Endothelial cell of umbilical vein (primary cell): ENCODE results near the gene PNPLA7. TPM values are rescaled to one million over a fixed set of nuclear protein-coding genes. Genes with fewer than 3 reads are reported as not detected.

Source experiments
- BruUV-seq: library from RNA; stranded (reverse); fragments of 400-500 nt; replicated peaks from 2 replicates; lab custom pipeline; 2021; lab: Mats Ljungman, UMichigan
- CTCF ChIA-PET: fragments of 300-600, 350-600 bp; sonication (Branson Sonifier 250); formaldehyde crosslinking; loops from one replicate; lab custom pipeline; 2021; ENCODE audit warnings: antibody characterized with exemption, inconsistent platforms; lab: Charles Lee
- POLR2A ChIA-PET: fragments of 300-600, 350-600 bp; sonication (Branson Sonifier 250); formaldehyde crosslinking; loops from one replicate; lab custom pipeline; 2021; ENCODE audit warnings: antibody characterized with exemption, inconsistent platforms; lab: Charles Lee
- DNase-seq: peaks from one replicate; pipeline ENCODE4 v3.0.0-alpha.2; 2011; ENCODE audit warnings: low read depth, low spot score
- FAIRE-seq: peaks from 2 replicates; lab custom pipeline; 2011; peaks lifted over from hg19 to GRCh38; lab: Jason Lieb, UNC
- H2AFZ ChIP-seq: 2 replicates; pipeline ENCODE4 v1.6.0; 2012; ENCODE audit warnings: low read depth, low read length, control low read depth, inconsistent platforms
- H3K27ac ChIP-seq: 2 replicates; pipeline ENCODE4 v1.5.1; 2011; ENCODE audit warnings: low read depth, mild to moderate bottlenecking, control low read depth, low read length, moderate library complexity; ENCODE audit not compliant: insufficient read depth
- H3K27me3 ChIP-seq, 2 experiments: 2 replicates each; pipeline versions ENCODE4 v1.6.0 to v1.6.1; 2011; ENCODE audit warnings: low read length in 2 of 2, mixed read lengths in 1 of 2; ENCODE audit not compliant: control insufficient read depth in 2 of 2, insufficient read depth in 2 of 2
- H3K36me3 ChIP-seq, 2 experiments: 2 replicates in 1 of 2; 3 replicates in 1 of 2; pipeline ENCODE4 v1.5.1; 2011; ENCODE audit warnings: low read length in 2 of 2, mild to moderate bottlenecking in 1 of 2, moderate library complexity in 1 of 2; ENCODE audit not compliant: control insufficient read depth in 2 of 2, insufficient read depth in 2 of 2; ENCODE audit errors: extremely low read depth in 1 of 2
- H3K4me1 ChIP-seq: 3 replicates; pipeline ENCODE4 v1.5.1; 2011; ENCODE audit warnings: mild to moderate bottlenecking, low read length; ENCODE audit not compliant: control insufficient read depth, insufficient read depth; ENCODE audit errors: extremely low read depth
- H3K4me2 ChIP-seq: 2 replicates; pipeline ENCODE4 v1.6.1; 2011; ENCODE audit warnings: low read length, control low read depth, mixed read lengths; ENCODE audit not compliant: insufficient read depth
- H3K4me3 ChIP-seq, 3 experiments: fragments of 200-600 bp in 1 of 3; sonication (generic), shearing (Covaris generic) in 1 of 3; replicated peaks in 1 of 3; 2 replicates each; pipeline ENCODE4 v1.5.1; 2011 to 2016; ENCODE audit warnings: control low read depth in 3 of 3, low read length in 3 of 3, mild to moderate bottlenecking in 2 of 3, inconsistent platforms in 1 of 3, low read depth in 1 of 3, moderate library complexity in 1 of 3; ENCODE audit not compliant: insufficient read depth in 1 of 3
- H3K79me2 ChIP-seq: 2 replicates; pipeline ENCODE4 v1.6.0; 2012; ENCODE audit warnings: low read length, inconsistent platforms; ENCODE audit not compliant: control insufficient read depth, insufficient read depth
- H3K9ac ChIP-seq: replicated peaks from 2 replicates; pipeline ENCODE3; 2011; ENCODE audit warnings: low read length, control low read depth; ENCODE audit not compliant: insufficient read depth; ENCODE audit errors: extremely low read depth
- H3K9me1 ChIP-seq: replicated peaks from 3 replicates; pipeline ENCODE4 v1.6.0; 2011; ENCODE audit warnings: mild to moderate bottlenecking, low read length; ENCODE audit not compliant: control insufficient read depth, insufficient read depth; ENCODE audit errors: extremely low read depth
- H3K9me3 ChIP-seq: replicated peaks from 2 replicates; pipeline ENCODE4 v1.5.1; 2012; ENCODE audit warnings: low read length, inconsistent platforms; ENCODE audit not compliant: control insufficient read depth, insufficient read depth
- H4K20me1 ChIP-seq: replicated peaks from 2 replicates; pipeline ENCODE3; 2011; ENCODE audit warnings: mild to moderate bottlenecking, low read length; ENCODE audit not compliant: control insufficient read depth, insufficient read depth; ENCODE audit errors: extremely low read depth
- CTCF ChIP-seq, 2 donors: IDR thresholded peaks; 1 replicate in 1 of 2; 2 replicates in 1 of 2; pipeline ENCODE4 v1.5.1; 2011; ENCODE audit warnings: low read length in 2 of 2, mild to moderate bottlenecking in 2 of 2, moderate library complexity in 2 of 2, control low read depth in 1 of 2, inconsistent platforms in 1 of 2, low read depth in 1 of 2; ENCODE audit not compliant: insufficient read depth in 1 of 2; ENCODE audit errors: extremely low read depth in 1 of 2
- EZH2 ChIP-seq: IDR thresholded peaks from 2 replicates; pipeline ENCODE4 v1.6.1; 2012; ENCODE audit warnings: borderline replicate concordance, low read depth, mild to moderate bottlenecking, moderate library complexity, low read length, inconsistent platforms; ENCODE audit not compliant: severe bottlenecking
- FOS ChIP-seq: IDR thresholded peaks from 2 replicates; pipeline ENCODE4 v1.6.1; 2011; ENCODE audit warnings: mild to moderate bottlenecking, low read length, moderate library complexity, borderline replicate concordance; ENCODE audit not compliant: insufficient read depth
- GATA2 ChIP-seq: IDR thresholded peaks from 2 replicates; pipeline ENCODE4 v1.7.0; 2011; ENCODE audit warnings: low read depth, mild to moderate bottlenecking, moderate library complexity, mixed read lengths, low read length; ENCODE audit not compliant: insufficient read length, insufficient read depth
- JUN ChIP-seq: IDR thresholded peaks from 2 replicates; pipeline ENCODE4 v1.6.1; 2011; ENCODE audit warnings: borderline replicate concordance, low read depth; ENCODE audit not compliant: insufficient read length, insufficient read depth
- MAX ChIP-seq: IDR thresholded peaks from 2 replicates; pipeline ENCODE4 v1.6.1; 2011; ENCODE audit not compliant: insufficient read depth, insufficient read length
- MYC ChIP-seq: IDR thresholded peaks from one replicate; pipeline ENCODE4 v1.6.1; 2011; ENCODE audit warnings: mild to moderate bottlenecking, low read depth, low read length
- POLR2A ChIP-seq: IDR thresholded peaks from 2 replicates; pipeline ENCODE4 v1.6.1; 2012; ENCODE audit warnings: low read depth, mild to moderate bottlenecking, control low read depth, low read length
- POLR2AphosphoS5 ChIP-seq: IDR thresholded peaks from 2 replicates; pipeline ENCODE4 v1.6.1; 2012; ENCODE audit warnings: low read depth, mild to moderate bottlenecking, control low read depth, low read length, moderate library complexity; ENCODE audit not compliant: insufficient read depth
- dilution Hi-C: fragments of 300-500 bp; cut with MboI; formaldehyde crosslinking; loops from one replicate; pipeline ENCODE4 v1.15.0; 2019; ENCODE audit warnings: low sequenced_read_pairs; ENCODE audit not compliant: extremely low pct_ligation_motif_present
- intact Hi-C: fragments of 100-400 bp; cut with micrococcal nuclease; formaldehyde crosslinking; loops from one replicate; pipeline ENCODE4 v1.10.0; 2022
- polyA plus RNA-seq, 4 experiments: library from polyadenylated mRNA; depleted of rRNA in 3 of 4; stranded (reverse) in 3 of 4; unstranded in 1 of 4; fragments of >200 nt; gene quantifications; 2 replicates each; pipeline versions ENCODE4 v1.2.1 to v1.2.3, GENCODE V29; 2011 to 2012; ENCODE audit warnings: missing spikeins in 1 of 4
- total RNA-seq: library from RNA; stranded (reverse); gene quantifications from 2 replicates; pipeline ENCODE4 v1.2.3, GENCODE V29; 2021

PNPLA7 gene
- total and polyA plus RNA-seq, 2 donors (not counting 3 experiments of a cell fraction or from before 2014, with no cell fraction given), result 1.0 to 1.9 TPM

- CTCF ChIA-PET, result interaction anchor here (1.1 to 3.8 kb wide), 4 partner anchors 10 to 155 kb away, joined by 3 to 31 read pairs (median 18); partner anchors contain the start of genes EXD3 and NOXA1
- Histone ChIP-seq H3K79me2 (no peaks in the 10 kb centered on the region), H3K9ac (no peak within 1 kb of the TSS), H3K9me1 (no peaks in the 10 kb centered on the region), H4K20me1 (no peaks in the 10 kb centered on the region), H3K4me1 (no peaks in the 10 kb centered on the region), H3K27me3 (no peaks in the 10 kb centered on the region), H2AFZ (peak within 1 kb of the TSS; percentile 45), H3K36me3 (no peaks in the 10 kb centered on the region), H3K27ac (no peak within 1 kb of the TSS), H3K4me3 (peak within 1 kb of the TSS in 1 of 3 experiments; percentile 37), H3K9me3 (no peaks in the 10 kb centered on the region), H3K4me2 (peak within 1 kb of the TSS; percentile 38)
- FAIRE-seq (no peak), DNase-seq (no peak)
- intact Hi-C loops (no loop called here), dilution Hi-C loops (no loop called here)
- no peak for TF ChIP-seq CTCF (IDR thresholded peaks at IDR 0.05; ENCODE audit: extremely low read depth in 1 of 2, insufficient read depth in 1 of 2, low read depth in 1 of 2, low read length in 2 of 2)
- TF ChIP-seq MYC, result no peak
- no peak for TF ChIP-seq EZH2
- TF ChIP-seq FOS, result no peak
- no peak for TF ChIP-seq POLR2A
- TF ChIP-seq JUN, result no peak
- no peak for TF ChIP-seq POLR2AphosphoS5
- TF ChIP-seq MAX, result no peak
- TF ChIP-seq GATA2, result no peak
- POLR2A ChIA-PET, result no interaction called here
- no TSS peak for BruUV-seq
These were observed 108.8 kb downstream of the PNPLA7 start, which contains the start of gene ENTPD8 for GRCh38 chr9:137441289-137441934. Gene ENTPD8, minus strand, starts transcription at chr9:137441357. Its CDS starts 3,072 bp downstream, at chr9:137438285.
